Activated T-cell treated with anti-CD3 and anti-CD28 coated beads for 24 hours (primary cell): ENCODE results near the gene CNTN5.

Experiments used
- DNase-seq: peaks from one replicate; pipeline ENCODE4 v3.0.0-alpha.2; 2020; ENCODE audit warnings: low read depth

The CNTN5 gene

DNA sequence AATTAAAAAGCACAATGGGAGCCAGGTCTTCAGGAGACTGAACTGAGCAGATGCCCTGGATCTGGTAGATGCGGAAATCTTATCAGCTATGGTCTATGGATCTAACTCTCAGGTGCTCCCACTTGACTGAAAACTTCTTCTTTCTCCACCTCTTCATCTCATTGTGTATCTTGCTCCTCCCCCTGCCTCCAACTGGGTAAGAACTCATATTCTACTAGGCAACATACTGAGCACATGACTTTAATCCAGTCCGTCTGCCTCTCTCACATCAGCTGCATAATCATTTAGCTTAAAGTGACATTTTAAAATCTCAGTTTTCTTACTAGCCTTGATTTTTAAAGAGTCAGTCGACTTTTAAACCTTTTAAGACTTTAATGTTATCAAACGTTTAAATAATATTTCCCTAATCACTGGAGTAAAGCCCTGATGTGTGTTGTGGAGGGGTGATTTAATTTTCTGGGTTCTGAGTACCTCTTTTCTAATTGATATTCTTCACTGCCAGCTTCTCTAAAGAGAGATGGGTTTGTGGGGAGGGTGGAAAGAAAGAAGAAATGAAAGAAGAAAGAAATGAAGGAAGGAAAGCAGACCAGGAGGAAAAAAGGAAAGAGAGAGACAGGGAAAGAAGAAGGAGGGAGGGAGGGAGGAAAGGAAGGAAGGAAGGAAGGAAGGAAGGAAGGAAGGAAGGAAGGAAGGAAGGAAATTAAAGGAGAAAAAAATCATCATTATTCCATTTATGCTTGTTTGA lies 1073.5 kb downstream of the CNTN5 start:
- no peak for DNase-seq

DNA sequence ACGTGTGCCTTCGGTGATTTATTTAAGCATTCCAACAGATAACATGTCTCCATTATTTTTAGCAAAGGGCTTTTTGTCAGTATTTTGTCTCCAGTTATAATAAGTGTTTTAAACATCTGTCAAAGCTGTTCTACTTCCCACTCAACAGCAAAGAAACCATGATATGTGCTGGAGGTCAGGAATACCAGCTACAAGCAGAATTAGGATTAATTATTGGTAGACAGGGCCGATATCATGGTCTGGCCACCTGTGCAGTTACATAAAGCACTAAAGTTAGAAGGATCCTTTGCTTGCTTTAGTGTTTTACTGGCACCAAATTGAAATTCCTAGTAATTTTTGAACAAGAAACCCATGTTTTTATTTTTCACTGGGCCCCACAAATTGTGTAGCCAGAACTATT lies 1075.1 kb downstream of the CNTN5 start:
- DNase-seq, result no peak

DNA sequence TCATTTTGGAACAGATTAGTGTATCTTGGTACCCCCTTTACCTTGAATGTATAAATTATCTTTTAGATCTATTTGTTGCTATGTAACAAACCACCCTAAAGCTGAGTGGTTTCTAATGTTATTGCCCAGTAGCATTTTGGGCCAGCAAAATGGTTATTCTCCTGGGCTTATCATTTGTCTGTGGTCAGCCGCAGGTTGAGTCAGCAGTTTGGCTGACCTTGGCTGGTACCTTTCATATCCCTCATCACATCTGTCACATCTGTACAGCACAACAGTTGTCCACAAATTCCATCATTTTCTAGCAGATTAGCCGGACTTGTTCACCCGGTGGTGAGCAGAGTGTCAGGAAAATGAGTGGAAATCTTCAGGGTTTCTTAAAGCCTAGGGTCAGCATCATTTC lies 1077.8 kb downstream of the CNTN5 start:
- no peak for DNase-seq

DNA sequence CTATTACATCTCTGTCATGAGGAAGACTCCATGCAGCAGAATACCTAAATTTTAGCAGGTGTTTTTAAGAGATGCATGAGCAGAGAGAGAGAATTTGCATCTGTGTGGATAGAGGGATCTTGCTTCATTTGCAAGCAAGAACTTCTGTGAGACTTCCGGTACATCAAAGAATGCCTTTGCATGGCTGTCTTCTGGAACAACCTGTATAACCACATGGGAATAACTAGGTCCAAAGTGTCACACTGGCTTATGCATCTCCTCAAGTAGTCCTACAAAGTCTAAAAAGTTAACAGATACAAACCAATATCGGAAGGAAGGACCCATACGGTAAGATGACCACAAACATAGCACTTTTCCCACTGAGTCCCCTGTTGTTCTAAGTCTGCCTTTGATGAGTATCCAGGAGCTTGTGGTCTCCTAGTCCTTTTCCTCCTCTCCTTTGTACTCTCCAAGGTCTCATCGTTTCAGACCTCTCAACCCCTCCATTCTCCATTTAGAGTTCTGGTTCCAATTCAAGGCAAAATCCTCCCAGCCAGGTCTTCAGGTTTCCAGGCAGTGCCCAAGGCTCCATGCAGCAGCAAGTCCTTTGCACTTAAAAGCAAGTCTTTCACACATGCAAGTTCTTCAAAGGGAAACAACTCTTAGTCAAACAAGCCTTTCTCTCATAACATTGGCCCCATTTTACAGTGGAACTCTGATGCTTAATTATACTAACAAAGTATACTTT lies 1084.7 kb downstream of the CNTN5 start:
- no peak for DNase-seq

DNA sequence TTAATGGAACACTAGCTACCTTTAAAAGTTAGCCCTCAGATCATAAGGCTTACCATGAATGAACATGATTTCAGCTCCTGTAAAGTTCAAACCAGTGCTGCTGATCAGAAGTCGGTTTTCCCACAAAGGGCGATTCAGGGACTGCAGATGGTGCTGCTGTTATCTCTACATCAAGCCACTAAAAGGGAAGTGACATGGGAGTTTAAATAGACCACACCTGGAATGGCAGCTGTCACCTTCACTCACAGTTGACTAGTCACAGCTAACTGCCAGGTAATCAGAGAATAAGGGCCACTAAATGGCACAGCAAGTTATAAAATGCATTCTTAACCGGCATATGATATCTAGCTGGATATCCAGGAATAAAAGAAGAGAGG lies 1085.2 kb downstream of the CNTN5 start:
- no peak for DNase-seq

- DNase-seq, result no peak
Measured at GRCh38 chr11:100119176-100119575, 1098.4 kb downstream of the CNTN5 start.

GRCh38 chr11:100133114-100133513 lies 1112.4 kb downstream of the CNTN5 start:
- DNase-seq, result no peak

DNA sequence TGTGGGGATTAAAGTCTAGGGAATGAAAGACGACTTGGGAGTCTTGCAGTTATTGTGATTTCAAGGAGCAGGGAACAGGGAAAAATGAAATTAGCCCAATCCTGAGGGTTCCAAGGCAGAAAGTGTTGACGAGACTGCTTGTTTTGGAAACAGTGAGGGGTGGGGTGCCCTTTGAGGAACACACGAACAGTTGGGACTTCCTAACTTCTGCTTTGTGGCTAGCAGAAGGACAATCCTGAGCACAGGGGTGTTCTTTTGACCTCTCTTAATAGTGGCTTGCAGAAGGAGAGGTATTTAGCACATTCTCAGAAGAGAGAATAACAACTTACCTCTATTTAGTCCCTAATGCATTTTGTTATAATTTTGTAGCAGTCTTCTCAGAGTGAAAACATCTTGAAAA lies 1120.5 kb downstream of the CNTN5 start:
- DNase-seq, result no peak

DNA sequence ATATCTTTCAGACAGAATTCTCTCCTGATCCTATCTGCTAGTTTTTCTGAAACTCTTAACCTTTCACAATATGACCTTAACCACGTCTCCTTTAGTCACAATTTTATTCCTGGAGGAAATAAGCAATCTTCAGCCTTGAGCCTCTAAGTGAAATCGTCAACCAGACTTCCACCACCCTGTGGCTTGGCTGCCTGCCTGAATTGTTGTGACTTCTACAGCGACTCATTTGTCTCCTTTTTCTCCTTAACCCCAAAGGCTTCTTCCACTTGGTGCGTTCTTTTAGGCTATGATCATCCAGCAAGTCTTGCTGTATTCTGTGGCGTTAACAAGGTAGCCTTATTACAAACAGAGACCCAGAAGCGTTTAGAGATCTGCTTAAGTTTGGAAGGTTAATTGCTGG lies 1131.2 kb downstream of the CNTN5 start:
- DNase-seq, result no peak

GRCh38 chr11:100152766-100153165 lies 1132.0 kb downstream of the CNTN5 start:
- DNase-seq, result no peak

- DNase-seq, result no peak
Measured at GRCh38 chr11:100163471-100163870, 1142.7 kb downstream of the CNTN5 start.

DNA sequence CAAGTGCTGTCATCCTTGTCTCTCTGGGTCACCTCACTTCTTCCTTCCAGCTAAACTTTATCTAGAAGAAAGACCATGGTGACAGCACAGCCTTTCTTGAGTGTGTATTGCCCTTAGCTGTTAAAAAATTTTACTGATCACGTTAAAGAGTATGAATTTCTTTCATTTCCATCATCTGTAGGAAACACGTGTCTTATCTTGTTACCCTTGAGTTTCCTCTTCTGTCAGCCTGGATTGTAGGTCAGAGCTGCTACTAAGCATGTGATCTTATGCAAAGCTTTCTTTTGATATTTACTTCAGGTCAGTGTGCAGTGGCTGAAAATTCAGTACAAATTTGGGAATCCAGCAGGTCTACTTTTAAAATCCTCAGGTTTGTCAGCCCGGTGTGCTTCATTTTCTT lies 1154.1 kb downstream of the CNTN5 start:
- no peak for DNase-seq

DNA sequence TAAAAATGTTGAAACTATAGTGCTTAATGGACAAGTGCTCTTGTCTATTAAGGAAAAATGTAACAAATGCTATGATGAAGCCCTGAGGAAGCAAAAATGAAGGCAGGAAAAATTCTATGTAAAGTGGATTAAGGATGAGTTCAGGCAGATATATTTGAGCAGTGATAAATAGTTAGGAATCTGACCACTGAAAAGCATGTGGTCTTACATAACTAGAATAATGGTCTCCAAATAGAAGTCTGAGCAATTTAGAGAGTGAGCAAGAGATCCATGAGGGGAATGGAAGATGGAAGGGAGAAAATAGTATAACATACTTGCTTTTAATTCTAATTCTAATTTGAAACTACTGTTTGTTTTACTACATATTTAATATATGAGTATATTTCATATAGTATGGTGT lies 1155.7 kb downstream of the CNTN5 start:
- no peak for DNase-seq

DNA sequence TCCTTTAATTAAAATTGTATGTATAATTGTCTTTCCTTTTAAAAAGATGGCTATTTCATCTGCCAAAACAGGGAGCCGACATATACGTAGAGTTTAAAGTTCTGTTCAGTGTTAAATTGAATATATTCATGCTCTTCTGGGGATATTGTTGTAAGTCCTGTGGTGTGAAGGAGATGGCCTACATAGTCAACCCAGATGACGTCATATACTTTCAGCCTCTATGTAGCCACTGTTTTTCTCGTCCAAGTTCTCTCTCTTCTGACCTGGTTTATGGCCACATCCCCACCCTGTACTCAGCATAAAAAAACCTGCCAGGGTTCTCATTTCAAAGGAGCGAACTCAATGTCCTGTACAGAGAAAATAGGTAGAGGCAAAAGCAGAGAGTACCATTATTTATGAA lies 1156.9 kb downstream of the CNTN5 start:
- DNase-seq, result no peak

GRCh38 chr11:100182350-100182749 lies 1161.6 kb downstream of the CNTN5 start:
- no peak for DNase-seq

- no peak for DNase-seq
Measured at GRCh38 chr11:100182927-100183326, 1162.2 kb downstream of the CNTN5 start.

- no peak for DNase-seq
Measured at GRCh38 chr11:100185588-100185987, 1164.8 kb downstream of the CNTN5 start.

DNA sequence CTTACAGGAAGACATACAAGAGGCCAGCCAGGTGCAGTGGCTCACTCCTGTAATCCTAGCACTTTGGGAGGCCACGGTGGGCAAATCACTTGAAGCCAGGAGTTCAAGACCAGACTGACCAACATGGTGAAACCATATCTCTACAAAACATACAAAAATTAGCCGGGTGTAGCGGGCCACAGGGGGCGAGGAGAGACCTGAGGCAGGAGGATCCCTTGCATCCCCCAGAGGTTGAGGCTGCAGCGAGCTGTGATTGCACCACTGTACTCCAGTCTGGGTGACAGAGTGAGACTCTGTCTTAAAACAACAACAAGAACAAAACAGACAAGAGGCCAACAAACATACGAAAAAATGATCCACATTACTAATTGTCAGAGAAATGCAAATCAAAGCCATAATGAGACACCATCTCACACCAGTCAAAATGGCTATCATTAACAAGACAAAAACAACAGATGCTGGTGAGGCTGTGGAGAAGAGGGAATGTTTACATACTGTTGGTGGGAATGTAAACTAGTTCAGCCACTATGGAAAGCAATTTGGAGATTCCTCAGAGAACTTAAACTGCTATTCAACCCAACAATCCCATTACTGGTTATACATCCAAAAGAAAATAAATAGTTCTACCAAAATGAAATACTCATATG lies 1167.5 kb downstream of the CNTN5 start:
- no peak for DNase-seq

- no peak for DNase-seq
Measured at GRCh38 chr11:100190395-100190794, 1169.6 kb downstream of the CNTN5 start.

GRCh38 chr11:100192181-100192580 lies 1171.4 kb downstream of the CNTN5 start:
- no peak for DNase-seq

- no peak for DNase-seq
Measured at GRCh38 chr11:100203789-100204188, 1183.0 kb downstream of the CNTN5 start.

DNA sequence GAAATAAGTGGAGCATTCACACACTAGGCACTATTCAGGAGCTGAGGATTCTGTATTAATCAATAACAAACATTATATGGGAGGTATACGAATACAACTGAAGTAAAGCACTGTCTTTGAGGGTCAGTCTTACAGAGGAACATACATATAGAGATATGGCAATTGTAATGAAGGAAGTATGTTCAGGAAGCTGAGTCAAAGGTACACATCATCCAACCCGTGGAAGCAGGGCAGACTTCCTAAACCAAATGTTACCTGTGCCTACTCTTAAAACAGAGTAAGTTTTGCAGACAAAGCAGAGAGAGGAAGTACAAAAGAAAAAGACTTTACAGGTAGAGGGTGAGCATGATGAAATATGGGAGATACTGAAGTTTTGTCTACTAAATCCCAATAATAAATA lies 1185.2 kb downstream of the CNTN5 start:
- no peak for DNase-seq

- DNase-seq, result no peak
Measured at GRCh38 chr11:100208207-100208606, 1187.5 kb downstream of the CNTN5 start.
